ENCODE measurements around the gene COMT. TPM values are rescaled to one million over a fixed set of nuclear protein-coding genes. Genes with fewer than 3 reads are reported as not detected.

The COMT gene
- total RNA-seq, 6 experiments from 2014 or later, result 215 to 306 (median 234) TPM

DNA sequence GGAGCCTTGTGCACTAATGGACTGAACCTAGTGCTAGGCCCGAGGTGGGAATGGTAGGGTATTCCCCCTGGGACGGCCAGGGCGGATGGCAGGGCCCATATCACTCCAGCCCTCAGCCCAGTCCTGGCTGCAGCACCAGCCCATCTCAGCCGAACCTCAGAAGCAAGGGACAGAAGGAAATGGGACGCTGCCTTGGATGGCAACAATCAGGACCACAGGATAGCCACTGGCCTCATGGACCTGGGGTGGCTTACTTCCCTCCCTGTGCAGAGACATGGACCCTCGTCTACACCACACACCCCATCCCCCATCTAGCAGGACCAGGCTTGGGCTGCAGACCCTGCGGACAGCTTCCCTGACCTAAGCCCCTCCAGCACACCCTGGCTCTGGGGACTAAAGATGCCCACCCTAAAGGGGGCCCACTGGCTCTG lies 50.9 kb downstream of the COMT start:
- no peak overlapping the region for H3K4me3 Mint-ChIP-seq
- H3K27me3 Mint-ChIP-seq (ENCODE audit: insufficient read depth), result peaks cover 10% of the 10 kb centered on the region
- TF ChIP-seq, protein P1, sequence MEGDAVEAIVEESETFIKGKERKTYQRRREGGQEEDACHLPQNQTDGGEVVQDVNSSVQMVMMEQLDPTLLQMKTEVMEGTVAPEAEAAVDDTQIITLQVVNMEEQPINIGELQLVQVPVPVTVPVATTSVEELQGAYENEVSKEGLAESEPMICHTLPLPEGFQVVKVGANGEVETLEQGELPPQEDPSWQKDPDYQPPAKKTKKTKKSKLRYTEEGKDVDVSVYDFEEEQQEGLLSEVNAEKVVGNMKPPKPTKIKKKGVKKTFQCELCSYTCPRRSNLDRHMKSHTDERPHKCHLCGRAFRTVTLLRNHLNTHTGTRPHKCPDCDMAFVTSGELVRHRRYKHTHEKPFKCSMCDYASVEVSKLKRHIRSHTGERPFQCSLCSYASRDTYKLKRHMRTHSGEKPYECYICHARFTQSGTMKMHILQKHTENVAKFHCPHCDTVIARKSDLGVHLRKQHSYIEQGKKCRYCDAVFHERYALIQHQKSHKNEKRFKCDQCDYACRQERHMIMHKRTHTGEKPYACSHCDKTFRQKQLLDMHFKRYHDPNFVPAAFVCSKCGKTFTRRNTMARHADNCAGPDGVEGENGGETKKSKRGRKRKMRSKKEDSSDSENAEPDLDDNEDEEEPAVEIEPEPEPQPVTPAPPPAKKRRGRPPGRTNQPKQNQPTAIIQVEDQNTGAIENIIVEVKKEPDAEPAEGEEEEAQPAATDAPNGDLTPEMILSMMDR (IDR thresholded peaks at IDR 0.05), result no peak
- no peak for DNase-seq
- no peaks in the 10 kb centered on the region for H3K9me3 Mint-ChIP-seq
- no peak overlapping the region for H3K27ac Mint-ChIP-seq
- no peaks in the 10 kb centered on the region for H3K36me3 Mint-ChIP-seq (ENCODE audit: low read depth)
- no peaks in the 10 kb centered on the region for H3K4me1 Mint-ChIP-seq (ENCODE audit: low read depth)

DNA sequence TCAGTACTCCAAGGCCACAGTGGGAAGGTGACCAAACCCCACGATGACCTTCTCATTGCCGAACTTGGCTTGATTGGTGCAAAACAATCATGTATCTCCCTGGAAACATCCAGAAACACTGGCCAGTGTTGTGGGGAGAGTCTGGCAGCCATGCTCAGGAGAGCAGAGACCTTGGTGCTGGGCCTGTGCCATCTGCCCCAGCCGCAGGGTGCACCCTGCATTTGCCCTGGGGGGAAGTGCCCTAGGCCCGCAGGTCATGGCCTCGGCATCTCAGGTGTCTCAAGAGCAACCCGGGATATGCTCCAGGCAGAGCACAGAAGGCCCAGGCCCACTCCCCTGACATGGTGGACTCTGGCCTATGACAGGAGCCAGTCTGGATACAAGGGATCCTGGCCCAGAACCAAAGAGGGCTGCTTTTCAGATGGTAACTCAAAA lies 51.4 kb downstream of the COMT start:
- Mint-ChIP-seq H3K27me3 (ENCODE audit: insufficient read depth) (peaks cover 10% of the 10 kb centered on the region), H3K4me3 (no peak overlapping the region), H3K4me1 (ENCODE audit: low read depth) (no peaks in the 10 kb centered on the region), H3K9me3 (no peaks in the 10 kb centered on the region), H3K27ac (no peak overlapping the region), H3K36me3 (ENCODE audit: low read depth) (no peaks in the 10 kb centered on the region)
- DNase-seq, result no peak
- TF ChIP-seq, protein P1 (IDR thresholded peaks at IDR 0.05), result no peak

DNA sequence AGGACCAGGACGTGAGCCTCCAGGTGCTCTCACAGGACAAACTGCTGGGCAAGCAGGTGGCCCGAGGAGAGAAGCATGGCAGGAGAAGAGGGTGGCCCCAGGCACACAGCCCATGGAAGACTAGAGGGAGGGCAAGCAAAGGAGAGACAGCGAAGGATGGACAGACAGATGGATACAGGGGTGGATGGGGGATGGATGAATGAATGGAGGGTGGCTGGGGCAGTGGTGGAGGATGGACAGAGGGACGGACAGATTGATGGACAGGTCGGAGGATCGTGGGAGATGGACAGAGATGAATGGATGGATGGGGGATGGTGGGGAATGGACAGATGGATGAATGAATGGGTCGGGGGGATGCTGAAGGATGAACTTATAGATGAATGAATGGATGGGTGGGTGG lies 52.4 kb downstream of the COMT start:
- TF ChIP-seq, protein P1 (IDR thresholded peaks at IDR 0.05), result no peak
- DNase-seq, result no peak
- peaks cover 10% of the 10 kb centered on the region for H3K27me3 Mint-ChIP-seq (ENCODE audit: insufficient read depth)
- H3K27ac Mint-ChIP-seq, result no peak overlapping the region
- no peak overlapping the region for H3K4me3 Mint-ChIP-seq
- no peaks in the 10 kb centered on the region for H3K9me3 Mint-ChIP-seq
- no peaks in the 10 kb centered on the region for H3K4me1 Mint-ChIP-seq (ENCODE audit: low read depth)
- H3K36me3 Mint-ChIP-seq (ENCODE audit: low read depth), result no peaks in the 10 kb centered on the region

DNA sequence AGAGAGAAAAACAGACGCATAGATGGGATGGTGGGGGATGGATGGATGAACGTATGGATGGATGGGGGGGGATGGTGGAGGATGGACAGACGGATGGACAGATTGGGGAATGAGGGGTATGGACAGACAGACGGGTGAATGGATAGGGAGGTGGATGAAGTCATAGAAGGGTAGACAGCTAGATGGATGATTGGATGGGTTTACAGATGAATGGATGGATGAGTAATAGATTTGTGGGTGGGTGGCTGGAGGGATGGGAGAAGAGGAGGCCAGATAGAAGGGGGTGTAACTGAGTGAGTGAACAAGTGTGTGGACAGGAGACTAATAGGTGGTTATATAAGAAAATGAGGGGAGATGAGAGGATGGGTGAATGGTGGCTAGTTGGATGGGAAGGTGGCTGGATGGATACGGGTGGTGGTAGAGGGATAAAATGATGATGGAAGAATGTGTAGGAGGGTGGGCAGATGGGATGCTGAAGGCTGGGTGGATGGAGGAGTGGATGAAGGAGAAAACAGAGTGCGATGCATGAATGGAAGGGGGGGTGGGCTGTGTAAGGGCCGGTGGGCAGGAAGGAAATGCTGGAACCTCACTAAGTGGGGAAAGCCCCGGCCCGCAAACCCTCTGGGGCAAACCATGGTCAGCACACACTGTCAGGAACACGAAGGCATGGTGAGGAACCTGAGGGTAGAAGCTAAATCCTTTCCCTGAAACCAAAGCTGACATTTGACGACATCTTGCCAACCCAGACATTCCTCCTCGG lies 53.5 kb downstream of the COMT start:
- TF ChIP-seq, protein P1 (IDR thresholded peaks at IDR 0.05), result no peak
- Mint-ChIP-seq H3K27ac (no peak overlapping the region), H3K36me3 (ENCODE audit: low read depth) (no peaks in the 10 kb centered on the region), H3K4me3 (no peak overlapping the region), H3K4me1 (ENCODE audit: low read depth) (no peaks in the 10 kb centered on the region), H3K9me3 (no peaks in the 10 kb centered on the region), H3K27me3 (ENCODE audit: insufficient read depth) (peaks cover 8% of the 10 kb centered on the region)
- DNase-seq, result no peak

DNA sequence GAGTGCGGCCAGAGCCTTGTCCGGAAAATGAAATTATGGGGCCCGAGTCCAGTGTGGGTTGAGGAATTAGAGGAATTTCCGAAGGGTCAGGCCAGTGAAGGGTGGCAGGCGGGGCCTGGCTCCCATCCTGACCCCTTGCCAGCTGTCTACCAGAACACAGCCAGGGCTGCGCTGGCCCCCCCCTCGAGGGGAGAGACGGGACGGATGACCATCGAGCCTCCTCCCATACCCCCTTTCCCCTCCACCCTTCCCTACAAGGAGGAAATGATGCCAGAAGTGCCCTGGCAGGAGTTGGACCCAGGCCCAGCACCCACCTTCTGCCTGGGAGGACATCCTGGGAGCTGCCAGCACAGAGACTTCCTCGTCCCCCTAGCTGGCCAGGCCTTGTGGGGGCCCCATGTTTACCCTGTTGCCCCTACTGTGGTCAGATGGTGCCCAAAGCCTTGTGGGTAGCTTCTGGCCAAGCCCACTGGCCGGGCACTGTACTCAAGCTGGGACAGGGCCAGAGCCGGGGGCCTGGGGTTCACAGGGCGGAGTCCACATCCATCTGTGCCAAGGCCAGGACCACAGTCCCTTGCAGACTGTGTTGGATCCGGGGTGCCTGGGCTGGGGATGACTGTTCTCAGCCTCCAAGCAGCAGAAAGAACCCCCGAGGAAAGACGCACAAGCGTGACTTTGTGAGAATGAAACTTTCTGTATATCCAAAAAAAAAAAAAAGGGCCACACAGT lies 54.2 kb downstream of the COMT start:
- Mint-ChIP-seq H3K4me3 (no peak overlapping the region), H3K36me3 (ENCODE audit: low read depth) (no peaks in the 10 kb centered on the region), H3K4me1 (ENCODE audit: low read depth) (no peaks in the 10 kb centered on the region), H3K9me3 (no peaks in the 10 kb centered on the region), H3K27ac (no peak overlapping the region), H3K27me3 (ENCODE audit: insufficient read depth) (peaks cover 7% of the 10 kb centered on the region)
- DNase-seq, result no peak
- TF ChIP-seq, protein P1 (IDR thresholded peaks at IDR 0.05), result no peak
